Body of pancreas (tissue), 4 donors: Measurements from ENCODE around the gene PRSS48. TPM values are rescaled to one million over a fixed set of nuclear protein-coding genes. Genes with fewer than 3 reads are reported as not detected.

Source experiments
- ATAC-seq: fragments of 150-250 bp; one replicate; pipeline ENCODE4 v1.9.1; 2016
- DNase-seq, 4 donors: peaks; one replicate each; pipeline ENCODE4 v3.0.0-alpha.2; 2019
- H3K27ac ChIP-seq, 4 donors: fragments of 200-600 bp; sonication (generic); 1 replicate in 3 of 4; 2 replicates in 1 of 4; pipeline versions ENCODE4 v1.5.1 to v1.6.1; 2016 to 2019; ENCODE audit warnings: mild to moderate bottlenecking in 1 of 4, mixed read lengths in 1 of 4, moderate library complexity in 1 of 4
- H3K27me3 ChIP-seq, 2 donors: fragments of 200-600 bp; sonication (generic); one replicate each; pipeline ENCODE4 v1.6.0; 2016; ENCODE audit warnings: mild to moderate bottlenecking in 1 of 2
- H3K36me3 ChIP-seq, 2 donors: fragments of 200-600 bp; sonication (generic); replicated peaks in 1 of 2; 2 replicates each; pipeline ENCODE4 v1.5.1; 2016; ENCODE audit warnings: low read depth in 2 of 2; ENCODE audit not compliant: insufficient read depth in 1 of 2
- H3K4me1 ChIP-seq: fragments of 200-600 bp; sonication (generic); one replicate; pipeline ENCODE4 v1.6.0; 2016
- H3K4me3 ChIP-seq, 2 donors: fragments of 200-600 bp; sonication (generic); 1 replicate in 1 of 2; 2 replicates in 1 of 2; pipeline ENCODE4 v1.5.1; 2016 to 2019
- H3K9me3 ChIP-seq, 3 donors: fragments of 200-600 bp; sonication (generic); 1 replicate in 2 of 3; 2 replicates in 1 of 3; pipeline ENCODE4 v1.5.1; 2016
- POLR2A ChIP-seq, 3 donors: fragments of 450-650 bp; IDR thresholded peaks; one replicate each; pipeline ENCODE4 v1.6.1; 2016; ENCODE audit warnings: antibody characterized with exemption in 3 of 3, mild to moderate bottlenecking in 2 of 3
- WGBS, 2 donors: methylation state at CpG; one replicate each; pipeline ENCODE4 v1.1.5; 2017; 5-methylcytosine and 5-hydroxymethylcytosine counted together
- intact Hi-C: fragments of 100-400 bp; cut with DNase I; formaldehyde crosslinking; loops from one replicate; pipeline ENCODE4 v1.15.1; 2023
- total RNA-seq, 2 donors: library from RNA; depleted of rRNA; stranded (reverse); fragments of >200 nt; gene quantifications; one replicate each; pipeline ENCODE4 v1.1.0, GENCODE V29; 2016
- TF ChIP-seq, protein P1 (sequence below), 7 experiments: fragments of 450-650 bp in 4 of 7; fragments of 200-600 bp in 3 of 7; sonication (generic) in 3 of 7; IDR thresholded peaks; one replicate each; pipeline ENCODE4 v1.5.1; 2016 to 2019; ENCODE audit warnings: antibody characterized with exemption in 7 of 7

PRSS48 gene, protein sequence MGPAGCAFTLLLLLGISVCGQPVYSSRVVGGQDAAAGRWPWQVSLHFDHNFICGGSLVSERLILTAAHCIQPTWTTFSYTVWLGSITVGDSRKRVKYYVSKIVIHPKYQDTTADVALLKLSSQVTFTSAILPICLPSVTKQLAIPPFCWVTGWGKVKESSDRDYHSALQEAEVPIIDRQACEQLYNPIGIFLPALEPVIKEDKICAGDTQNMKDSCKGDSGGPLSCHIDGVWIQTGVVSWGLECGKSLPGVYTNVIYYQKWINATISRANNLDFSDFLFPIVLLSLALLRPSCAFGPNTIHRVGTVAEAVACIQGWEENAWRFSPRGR
- not detected for total RNA-seq

DNA sequence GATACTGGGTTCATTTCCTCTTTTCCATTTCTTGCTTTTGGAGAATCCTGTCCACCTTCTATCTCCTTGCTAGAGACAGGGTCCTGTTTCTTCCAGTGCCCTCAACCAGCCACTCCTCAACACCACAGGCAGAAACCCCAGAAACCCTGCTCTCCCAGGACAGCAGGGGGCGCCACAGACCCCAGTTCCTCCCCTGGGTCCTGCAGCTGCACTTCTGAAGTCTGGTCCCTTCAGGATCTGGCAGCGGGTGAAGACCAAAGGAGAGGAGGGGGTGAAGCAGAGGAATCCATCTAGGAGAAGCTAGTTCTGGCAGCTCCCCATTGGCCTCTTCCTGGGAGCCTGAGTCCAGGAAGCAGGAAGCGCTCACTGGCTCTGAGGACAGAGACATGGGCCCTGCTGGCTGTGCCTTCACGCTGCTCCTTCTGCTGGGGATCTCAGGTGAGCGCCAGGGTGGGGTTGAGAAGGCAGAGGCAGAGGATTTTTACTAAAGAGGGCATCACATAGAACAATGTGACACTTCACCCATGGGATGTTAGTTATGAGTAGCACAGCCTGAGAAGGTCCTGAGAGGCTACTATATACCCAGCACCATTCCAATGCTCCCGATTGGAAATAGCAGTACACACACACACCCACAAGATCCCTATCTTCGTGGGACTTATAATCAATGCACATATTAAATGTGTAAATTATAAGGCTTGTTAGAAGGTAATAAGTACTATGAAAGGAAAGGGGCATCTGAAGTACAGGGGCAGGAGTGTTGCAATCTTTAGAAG, at the start of gene PRSS48:
Gene PRSS48 (plus strand): TSS at position 375 of the 776 bp plus-strand sequence. CDS start 12 bp downstream, at position 387.
- intact Hi-C loops: no loop called here
- TF ChIP-seq, protein P1, sequence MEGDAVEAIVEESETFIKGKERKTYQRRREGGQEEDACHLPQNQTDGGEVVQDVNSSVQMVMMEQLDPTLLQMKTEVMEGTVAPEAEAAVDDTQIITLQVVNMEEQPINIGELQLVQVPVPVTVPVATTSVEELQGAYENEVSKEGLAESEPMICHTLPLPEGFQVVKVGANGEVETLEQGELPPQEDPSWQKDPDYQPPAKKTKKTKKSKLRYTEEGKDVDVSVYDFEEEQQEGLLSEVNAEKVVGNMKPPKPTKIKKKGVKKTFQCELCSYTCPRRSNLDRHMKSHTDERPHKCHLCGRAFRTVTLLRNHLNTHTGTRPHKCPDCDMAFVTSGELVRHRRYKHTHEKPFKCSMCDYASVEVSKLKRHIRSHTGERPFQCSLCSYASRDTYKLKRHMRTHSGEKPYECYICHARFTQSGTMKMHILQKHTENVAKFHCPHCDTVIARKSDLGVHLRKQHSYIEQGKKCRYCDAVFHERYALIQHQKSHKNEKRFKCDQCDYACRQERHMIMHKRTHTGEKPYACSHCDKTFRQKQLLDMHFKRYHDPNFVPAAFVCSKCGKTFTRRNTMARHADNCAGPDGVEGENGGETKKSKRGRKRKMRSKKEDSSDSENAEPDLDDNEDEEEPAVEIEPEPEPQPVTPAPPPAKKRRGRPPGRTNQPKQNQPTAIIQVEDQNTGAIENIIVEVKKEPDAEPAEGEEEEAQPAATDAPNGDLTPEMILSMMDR (IDR thresholded peaks at IDR 0.05): peak; percentile 41 to 67 (median 62)
- no peak for TF ChIP-seq POLR2A (IDR thresholded peaks at IDR 0.05)
- ATAC-seq (peak; percentile 56), DNase-seq (peak; percentile 59 to 75 (median 66))
- Histone ChIP-seq H3K27ac (no peak within 1 kb of the TSS), H3K4me3 (no peak within 1 kb of the TSS), H3K9me3 (no peaks in the 10 kb centered on the region), H3K27me3 (no peaks in the 10 kb centered on the region), H3K36me3 (no peaks in the 10 kb centered on the region), H3K4me1 (no peaks in the 10 kb centered on the region)
- WGBS, 2 donors: 50 to 56% methylated on average over 5 to 7 of the region's 7 CpGs

DNA sequence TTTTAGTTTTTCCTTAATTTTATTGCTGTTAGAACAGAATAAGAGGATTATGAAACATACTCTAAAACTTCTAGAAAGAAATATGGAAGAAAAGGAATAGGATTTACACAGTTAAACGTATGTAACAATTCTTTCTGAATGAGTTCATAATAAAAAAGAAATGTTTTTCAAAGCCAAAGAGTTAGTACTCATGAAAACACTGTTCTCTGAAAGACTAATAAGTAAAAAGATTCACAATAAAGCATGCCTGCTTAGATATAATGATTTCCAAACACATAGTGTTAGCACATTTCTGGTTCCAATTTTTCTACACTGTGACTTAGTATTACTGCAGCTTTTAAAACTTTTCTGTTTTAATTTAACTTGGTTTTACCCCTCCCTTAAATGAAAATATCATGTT, 49.8 kb upstream of the PRSS48 start:
- intact Hi-C loops: no loop called here
- no peak for DNase-seq
- WGBS, 2 donors: 87 to 90% methylated on average over 1 of the region's 1 CpG
- Histone ChIP-seq H3K9me3 (no peaks in the 10 kb centered on the region), H3K4me3 (no peak overlapping the region), H3K27me3 (no peaks in the 10 kb centered on the region), H3K4me1 (peaks cover 6% of the 10 kb centered on the region), H3K36me3 (no peaks in the 10 kb centered on the region), H3K27ac (peak overlapping the region in 1 of 4 donors; percentile 28)
- TF ChIP-seq, protein P1 (IDR thresholded peaks at IDR 0.05): no peak
- TF ChIP-seq POLR2A (IDR thresholded peaks at IDR 0.05): no peak
- no peak for ATAC-seq

DNA sequence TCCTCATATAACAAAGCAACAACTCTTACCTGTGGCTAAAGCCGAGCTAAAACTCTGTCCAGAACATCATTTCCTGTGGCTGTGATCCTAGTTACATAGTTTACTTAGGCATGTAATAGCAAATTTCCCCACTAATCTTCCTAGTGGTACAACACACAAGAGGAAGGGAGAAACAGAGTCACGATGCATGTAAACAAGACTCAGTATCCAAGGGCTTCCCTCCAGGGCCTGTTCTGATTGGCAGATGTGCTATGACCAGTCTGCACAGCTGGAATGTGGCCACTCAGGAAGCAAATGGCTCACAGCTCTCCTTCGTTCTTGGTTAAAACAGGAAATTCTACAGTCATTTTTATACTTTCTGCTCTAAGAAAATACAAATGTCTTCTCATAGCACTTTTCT, 49.2 kb upstream of the PRSS48 start:
- ATAC-seq (peak; percentile 55), DNase-seq (peak in 3 of 4 donors; percentile 33 to 47 (median 33))
- H3K4me3 ChIP-seq: no peak overlapping the region
- TF ChIP-seq, protein P1 (IDR thresholded peaks at IDR 0.05): no peak
- TF ChIP-seq POLR2A (IDR thresholded peaks at IDR 0.05): peak in 1 of 3 donors; percentile 7
- intact Hi-C loops: no loop called here
- no peaks in the 10 kb centered on the region for H3K27me3 ChIP-seq
- H3K9me3 ChIP-seq: no peaks in the 10 kb centered on the region
- H3K27ac ChIP-seq: peak overlapping the region in 2 of 4 donors; percentile 28 to 52
- H3K36me3 ChIP-seq: no peaks in the 10 kb centered on the region
- 32 to 44% methylated on average over 3 of the region's 3 CpGs for WGBS, 2 donors
- peaks cover 6% of the 10 kb centered on the region for H3K4me1 ChIP-seq

DNA sequence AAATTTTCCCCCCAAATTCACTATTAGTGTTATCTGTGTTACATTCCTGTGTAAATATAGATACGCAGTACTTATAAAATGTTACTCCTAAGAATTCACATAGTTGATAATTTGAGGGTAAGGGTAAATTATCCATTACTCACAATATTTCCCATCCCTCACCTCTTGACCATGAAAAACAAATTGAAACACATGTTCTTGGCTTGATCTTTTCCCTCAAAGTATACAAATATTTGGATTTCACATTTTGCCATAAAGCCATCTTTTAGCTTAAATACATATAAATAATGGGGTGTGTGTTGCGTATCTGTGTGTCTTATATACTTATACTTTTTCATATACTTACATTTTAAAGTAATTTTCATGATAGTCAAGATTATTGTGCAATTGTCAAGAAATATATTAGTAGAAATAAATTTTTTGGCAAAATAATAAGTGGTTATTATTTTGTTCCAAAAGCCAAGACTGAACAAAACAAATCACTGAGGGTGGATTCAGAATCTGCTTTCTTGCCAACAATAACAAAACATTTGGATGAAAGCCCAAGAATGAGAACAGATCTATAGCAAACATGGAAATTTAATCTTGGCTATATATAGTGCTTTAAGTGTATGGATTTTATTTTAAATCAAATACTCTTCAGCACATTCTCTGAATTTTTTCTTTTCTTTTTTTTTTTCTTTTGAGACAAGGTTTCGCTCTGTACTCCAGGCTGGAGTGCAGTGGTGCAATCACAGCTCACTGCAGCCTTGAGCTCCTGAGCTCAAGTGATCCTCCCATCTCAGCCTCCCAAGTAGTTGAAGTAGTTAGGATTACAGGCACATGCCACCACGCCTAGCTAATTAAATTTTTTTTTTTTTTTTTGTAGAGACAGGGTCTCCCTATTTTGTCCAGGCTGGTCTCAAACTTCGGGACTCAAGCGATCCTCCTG, 48.5 kb upstream of the PRSS48 start:
- H3K4me3 ChIP-seq: no peak overlapping the region
- H3K27me3 ChIP-seq: no peaks in the 10 kb centered on the region

More for the DNA sequence above, 48.5 kb upstream of the PRSS48 start:
- TF ChIP-seq, protein P1 (IDR thresholded peaks at IDR 0.05): no peak
- TF ChIP-seq POLR2A (IDR thresholded peaks at IDR 0.05): no peak
- WGBS, 2 donors: 78 to 82% methylated on average over 6 of the region's 6 CpGs
- intact Hi-C loops: no loop called here
- no peaks in the 10 kb centered on the region for H3K9me3 ChIP-seq
- H3K36me3 ChIP-seq: no peaks in the 10 kb centered on the region
- H3K4me1 ChIP-seq: peaks cover 6% of the 10 kb centered on the region
- no peak for DNase-seq
- ATAC-seq: no peak
- H3K27ac ChIP-seq: peak overlapping the region in 2 of 4 donors; percentile 28 to 52
